Uterus (tissue), 2 donors: ENCODE data around the gene DPP9.

Experiments
- CTCF ChIP-seq, 4 experiments: fragments of 200-600 bp in 2 of 4; fragments of 450-650 bp in 2 of 4; sonication (generic) in 2 of 4; IDR thresholded peaks; one replicate each; pipeline ENCODE4 v1.5.1; 2016 to 2019; ENCODE audit warnings: antibody characterized with exemption in 4 of 4, mild to moderate bottlenecking in 2 of 4, moderate library complexity in 1 of 4
- POLR2A ChIP-seq, 2 donors: fragments of 450-650 bp; IDR thresholded peaks; one replicate each; pipeline ENCODE4 v1.6.1; 2016; ENCODE audit warnings: antibody characterized with exemption in 2 of 2, mild to moderate bottlenecking in 1 of 2, moderate library complexity in 1 of 2

DNA sequence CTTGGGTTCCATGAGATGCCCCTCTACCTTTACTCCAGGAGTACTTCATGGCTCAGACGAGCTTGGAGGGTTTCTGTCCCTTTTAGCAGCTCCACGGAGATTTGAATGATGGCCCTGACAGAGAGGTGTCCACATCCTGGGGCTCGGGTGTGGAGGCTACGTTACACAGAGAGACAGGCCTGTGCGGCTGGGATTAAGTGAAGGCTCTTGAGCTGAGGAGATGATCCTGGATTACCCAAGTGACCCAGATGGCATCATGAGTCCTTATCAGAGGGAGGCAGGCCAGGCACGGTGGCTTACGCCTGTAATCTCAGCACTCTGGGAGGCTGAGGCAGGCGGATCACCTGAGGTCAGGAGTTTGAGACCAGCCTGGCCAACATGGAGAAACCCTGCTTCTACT lies 12.4 kb downstream of the DPP9 start:
- TF ChIP-seq POLR2A (IDR thresholded peaks at IDR 0.05) (no peak), CTCF (IDR thresholded peaks at IDR 0.05) (no peak)
